GM12878 (cell line): ENCODE data around the gene MEOX1. TPM values are rescaled to one million over a fixed set of nuclear protein-coding genes. Genes with fewer than 3 reads are reported as not detected.

Experiments used
- ATAC-seq: fragments of 200-7000 bp; cut with Tn5 transposase; 3 replicates; pipeline ENCODE4 v1.9.1; 2020; ENCODE audit warnings: mild to moderate bottlenecking, moderate library complexity
- BruUV-seq: library from RNA; stranded (reverse); fragments of 400-500 nt; replicated peaks from 2 replicates; lab custom pipeline; 2021; lab: Mats Ljungman, UMichigan
- CTCF ChIA-PET: fragments of 300-600 bp; sonication (Branson Sonifier 250); formaldehyde crosslinking; extraction: SDS; loops from one replicate; lab custom pipeline; 2021; ENCODE audit warnings: inconsistent platforms; lab: Yijun Ruan, JAX
- POLR2A ChIA-PET: fragments of 350-600 bp; formaldehyde crosslinking; extraction: SDS; loops from one replicate; lab custom pipeline; 2021; ENCODE audit warnings: inconsistent platforms; lab: Charles Lee
- RAD21 ChIA-PET: fragments of 300-600 bp; sonication (Branson Sonifier 250); formaldehyde crosslinking; loops from one replicate; lab custom pipeline; 2023; ENCODE audit warnings: antibody characterized with exemption; ENCODE audit not compliant: unreplicated experiment; lab: Charles Lee
- SMC1A ChIA-PET: fragments of 300-600 bp; sonication (Branson Sonifier 250); formaldehyde crosslinking; loops from one replicate; lab custom pipeline; 2023; ENCODE audit not compliant: unreplicated experiment, uncharacterized antibody; lab: Charles Lee
- DNase-seq: peaks from one replicate; pipeline ENCODE4 v3.0.0-alpha.2; 2011; ENCODE audit warnings: low read depth, low spot score
- FAIRE-seq: peaks from 3 replicates; lab custom pipeline; 2011; peaks lifted over from hg19 to GRCh38; lab: Jason Lieb, UNC
- H2AFZ ChIP-seq: 2 replicates; pipeline ENCODE4 v1.6.0; 2011; ENCODE audit warnings: low read depth, low read length, control low read depth; ENCODE audit not compliant: control insufficient read depth
- H3K27ac ChIP-seq: 2 replicates; pipeline ENCODE4 v1.5.1; 2011; ENCODE audit warnings: control low read depth; ENCODE audit not compliant: control insufficient read depth, insufficient read depth
- H3K27me3 ChIP-seq, 2 experiments: replicated peaks in 1 of 2; 2 replicates each; pipeline versions ENCODE4 v1.6.0 to v1.6.1; 2011; ENCODE audit warnings: low read length in 1 of 2; ENCODE audit not compliant: control insufficient read depth in 2 of 2, insufficient read depth in 2 of 2
- H3K36me3 ChIP-seq, 2 experiments: 2 replicates each; pipeline ENCODE4 v1.5.1; 2011; ENCODE audit warnings: low read length in 1 of 2; ENCODE audit not compliant: control insufficient read depth in 2 of 2, insufficient read depth in 2 of 2
- H3K4me1 ChIP-seq: 2 replicates; pipeline ENCODE4 v1.6.1; 2011; ENCODE audit warnings: mild to moderate bottlenecking, low read length, moderate library complexity, mixed read lengths; ENCODE audit not compliant: control insufficient read depth, insufficient read depth
- H3K4me2 ChIP-seq: 2 replicates; pipeline ENCODE4 v1.6.0; 2011; ENCODE audit warnings: control low read depth; ENCODE audit not compliant: control insufficient read depth, insufficient read depth
- H3K4me3 ChIP-seq: fragments of 200-600 bp; sonication (generic); 2 replicates; pipeline ENCODE4 v1.5.1; 2016
- H3K79me2 ChIP-seq: 2 replicates; pipeline ENCODE4 v1.6.0; 2011; ENCODE audit warnings: low read length; ENCODE audit not compliant: control insufficient read depth, insufficient read depth
- H3K9ac ChIP-seq: 2 replicates; pipeline ENCODE4 v1.8.0; 2011; ENCODE audit warnings: low read length, control low read depth, mixed read lengths; ENCODE audit not compliant: control insufficient read depth, insufficient read depth
- H3K9me3 ChIP-seq: replicated peaks from 3 replicates; pipeline ENCODE4 v1.5.1; 2011; ENCODE audit warnings: mild to moderate bottlenecking, low read length; ENCODE audit not compliant: control insufficient read depth, insufficient read depth
- H4K20me1 ChIP-seq: 2 replicates; pipeline ENCODE4 v1.6.0; 2011; ENCODE audit not compliant: control insufficient read depth, insufficient read depth
- ATF2 ChIP-seq: IDR thresholded peaks from 2 replicates; pipeline ENCODE4 v1.6.1; 2012; ENCODE audit warnings: low read length, inconsistent platforms
- HDAC2 ChIP-seq: fragments of 200-600 bp; sonication (generic); IDR thresholded peaks from 2 replicates; pipeline ENCODE4 v1.6.1; 2017
- MEF2B ChIP-seq: fragments of 450-650 bp; IDR thresholded peaks from 2 replicates; pipeline ENCODE4 v1.6.1; 2018; ENCODE audit warnings: mild to moderate bottlenecking, moderate library complexity; ENCODE audit not compliant: partially characterized antibody, poor library complexity, severe bottlenecking
- MLLT1 ChIP-seq: fragments of 450-650 bp; IDR thresholded peaks from 2 replicates; pipeline ENCODE4 v1.6.1; 2016; ENCODE audit warnings: mild to moderate bottlenecking
- RELB ChIP-seq: fragments of 450-650 bp; IDR thresholded peaks from 2 replicates; pipeline ENCODE4 v1.6.1; 2017; ENCODE audit warnings: low read depth, mild to moderate bottlenecking, moderate library complexity
- SIN3A ChIP-seq: IDR thresholded peaks from 2 replicates; pipeline ENCODE4 v1.6.1; 2012; ENCODE audit warnings: low read depth, low read length, improper control_type of control experiment
- ZBTB4 ChIP-seq: fragments of 450-650 bp; formaldehyde crosslinking; IDR thresholded peaks from 2 replicates; pipeline ENCODE4 v1.4.0; 2022; ENCODE audit warnings: mild to moderate bottlenecking, moderate library complexity
- ZBTB40 ChIP-seq: fragments of 450-650 bp; IDR thresholded peaks from 2 replicates; pipeline ENCODE4 v1.6.1; 2016; ENCODE audit warnings: mild to moderate bottlenecking, moderate library complexity, borderline replicate concordance
- WGBS: methylation state at CpG from one replicate; pipeline ENCODE4 v1.1.6; 2016; ENCODE audit warnings: low lambda C conversion rate; ENCODE audit not compliant: insufficient replicate concordance, insufficient coverage; ENCODE audit errors: missing lambda C conversion rate; 5-methylcytosine and 5-hydroxymethylcytosine counted together
- in situ Hi-C: fragments of 300-500 bp; cut with MboI; formaldehyde crosslinking; loops from 9 replicates; pipeline ENCODE4 v1.14.3; 2018; ENCODE audit warnings: mixed read lengths
- intact Hi-C: fragments of 100-400 bp; cut with micrococcal nuclease; formaldehyde crosslinking; loops from one replicate; pipeline ENCODE4 v1.14.2; 2022; ENCODE audit not compliant: unreplicated experiment
- polyA plus RNA-seq, 11 experiments: library from polyadenylated mRNA; depleted of rRNA in 4 of 11; unstranded in 6 of 11; stranded (reverse) in 5 of 11; fragments of >200 nt; fragmentation: Nextera tagmentation in 4 of 11; fragmentation: Illumina TruSeq in 1 of 11; extraction: Ambion mirVana in 4 of 11; extraction: Trizol in 1 of 11; gene quantifications; 1 replicate in 1 of 11; 2 replicates in 10 of 11; pipeline versions ENCODE4 v1.2.1 to v1.2.3, GENCODE V29; 2011 to 2016; ENCODE audit warnings: inconsistent platforms in 2 of 11, missing spikeins in 2 of 11, low read depth in 1 of 11
- total RNA-seq, 4 experiments: library from RNA; depleted of rRNA in 3 of 4; stranded (reverse); fragments of >200 nt in 3 of 4; fragmentation: Illumina TruSeq in 1 of 4; extraction: Trizol in 1 of 4; gene quantifications; 2 replicates each; pipeline versions ENCODE4 v1.2.1 to v1.2.3, GENCODE V29; 2013 to 2021

The MEOX1 gene
- total and polyA plus RNA-seq, 10 of the 15 experiments (the other 5 are each of a cell fraction or from before 2014, with no cell fraction given), result 0.19 to 9.4 (median 0.46) TPM

- Histone ChIP-seq H3K4me3 (no peak overlapping the region), H3K36me3 (no peaks in the 10 kb centered on the region), H3K27me3 (no peaks in the 10 kb centered on the region; a peak in 1 of 4 replicates), H4K20me1 (no peaks in the 10 kb centered on the region), H2AFZ (no peak overlapping the region), H3K4me1 (no peaks in the 10 kb centered on the region), H3K79me2 (no peaks in the 10 kb centered on the region), H3K9ac (no peak overlapping the region), H3K4me2 (no peak overlapping the region), H3K27ac (no peak overlapping the region), H3K9me3 (no peaks in the 10 kb centered on the region; the same call in 2 of the 3 replicates)
- SMC1A ChIA-PET, result no interaction called here
- in situ Hi-C loops (no loop called here), intact Hi-C loops (no loop called here)
- no TSS peak for BruUV-seq
- POLR2A ChIA-PET, result no interaction called here
- RAD21 ChIA-PET, result no interaction called here
- ATAC-seq, result no peak
- TF ChIP-seq MEF2B (no peak), ZBTB40 (no peak), ATF2 (no peak), ZBTB4 (CRISPR knock-in tag) (no peak), RELB (no peak), MLLT1 (no peak), SIN3A (no peak), HDAC2 (no peak)
- no peak for DNase-seq
- 19% methylated on average over 5 of the region's 5 CpGs for WGBS
- no peak for FAIRE-seq
- CTCF ChIA-PET, result interaction anchor here (1.0 kb wide), 1 partner anchor 232 kb away, joined by 3 read pairs; no protein-coding TSS in a partner anchor
Observed at GRCh38 chr17:43614561-43614960, 47.2 kb downstream of the MEOX1 start.
